GM10266 (cell line): ENCODE data around the gene STIM2.

Experiments used
- DNase-seq: peaks from one replicate; pipeline ENCODE4 v3.0.0; 2012; ENCODE audit errors: extremely low spot score
- TF ChIP-seq, protein P1 (sequence below): IDR thresholded peaks from 2 replicates; pipeline ENCODE4 v1.5.1; 2012; ENCODE audit warnings: mild to moderate bottlenecking, low read depth; ENCODE audit not compliant: control insufficient read depth, insufficient read depth; ENCODE audit errors: missing control alignments

STIM2 gene

DNA sequence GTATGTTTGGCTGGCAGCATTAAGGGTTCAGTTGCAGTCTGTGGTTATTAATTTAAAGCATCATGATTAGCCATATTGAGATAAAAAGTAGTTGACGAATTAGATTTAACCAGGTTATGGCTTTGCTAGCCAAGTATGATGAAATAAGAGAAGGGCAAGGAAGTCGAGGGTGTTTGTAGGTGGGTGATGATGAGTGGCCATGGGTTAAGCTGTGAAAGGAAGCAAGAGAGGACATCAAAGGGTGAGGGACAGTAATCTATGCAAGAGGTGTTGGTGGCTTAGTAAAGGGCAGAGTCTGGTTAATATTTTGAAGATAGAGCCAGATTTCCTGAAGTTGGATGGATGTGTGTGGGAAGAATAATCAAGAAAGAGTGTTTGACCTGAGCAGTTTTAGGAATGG lies 44.5 kb downstream of the STIM2 start:
- DNase-seq = no peak
- TF ChIP-seq, protein P1, sequence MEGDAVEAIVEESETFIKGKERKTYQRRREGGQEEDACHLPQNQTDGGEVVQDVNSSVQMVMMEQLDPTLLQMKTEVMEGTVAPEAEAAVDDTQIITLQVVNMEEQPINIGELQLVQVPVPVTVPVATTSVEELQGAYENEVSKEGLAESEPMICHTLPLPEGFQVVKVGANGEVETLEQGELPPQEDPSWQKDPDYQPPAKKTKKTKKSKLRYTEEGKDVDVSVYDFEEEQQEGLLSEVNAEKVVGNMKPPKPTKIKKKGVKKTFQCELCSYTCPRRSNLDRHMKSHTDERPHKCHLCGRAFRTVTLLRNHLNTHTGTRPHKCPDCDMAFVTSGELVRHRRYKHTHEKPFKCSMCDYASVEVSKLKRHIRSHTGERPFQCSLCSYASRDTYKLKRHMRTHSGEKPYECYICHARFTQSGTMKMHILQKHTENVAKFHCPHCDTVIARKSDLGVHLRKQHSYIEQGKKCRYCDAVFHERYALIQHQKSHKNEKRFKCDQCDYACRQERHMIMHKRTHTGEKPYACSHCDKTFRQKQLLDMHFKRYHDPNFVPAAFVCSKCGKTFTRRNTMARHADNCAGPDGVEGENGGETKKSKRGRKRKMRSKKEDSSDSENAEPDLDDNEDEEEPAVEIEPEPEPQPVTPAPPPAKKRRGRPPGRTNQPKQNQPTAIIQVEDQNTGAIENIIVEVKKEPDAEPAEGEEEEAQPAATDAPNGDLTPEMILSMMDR = no peak

DNA sequence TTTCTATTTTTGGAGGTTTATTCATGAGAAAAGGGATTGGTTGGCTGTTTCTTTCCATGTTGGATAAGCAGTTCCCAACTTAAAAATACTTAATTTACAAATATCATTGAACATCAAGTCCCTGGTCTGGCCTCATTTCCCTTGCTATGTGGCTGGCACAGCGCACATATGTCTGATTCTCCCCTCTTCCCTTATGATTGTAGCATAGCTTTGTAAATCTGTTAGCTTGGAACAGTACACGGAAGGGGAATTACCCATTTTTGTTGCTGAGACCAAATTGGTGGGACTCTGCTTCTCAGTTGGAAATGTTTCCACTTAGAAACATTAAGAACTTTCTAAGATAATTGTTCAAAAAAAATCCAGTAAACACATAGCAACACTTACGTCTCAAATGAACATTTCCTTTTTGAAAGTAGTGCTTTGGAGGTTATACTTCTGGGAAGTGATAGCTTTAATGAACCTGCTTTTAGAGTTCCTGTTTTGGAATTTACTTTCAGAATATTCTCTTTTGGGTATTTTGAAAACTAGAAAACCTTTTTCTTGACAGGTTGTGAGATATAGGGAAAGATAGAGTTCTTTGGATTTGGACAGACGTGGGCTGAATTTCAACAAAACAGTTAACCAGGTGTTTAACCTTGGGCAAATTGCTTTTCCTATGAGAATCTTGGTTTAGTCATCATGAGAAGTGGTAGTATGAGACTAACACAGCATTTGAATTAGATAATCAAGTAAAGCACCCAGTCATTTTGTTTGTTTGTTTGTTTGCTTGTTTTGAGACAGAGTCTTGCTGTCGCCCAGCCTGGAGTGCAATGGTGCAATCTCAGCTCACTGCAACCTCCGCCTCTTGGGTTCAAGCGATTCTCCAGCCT lies 47.3 kb downstream of the STIM2 start:
- no peak for DNase-seq
- TF ChIP-seq, protein P1 = no peak

DNA sequence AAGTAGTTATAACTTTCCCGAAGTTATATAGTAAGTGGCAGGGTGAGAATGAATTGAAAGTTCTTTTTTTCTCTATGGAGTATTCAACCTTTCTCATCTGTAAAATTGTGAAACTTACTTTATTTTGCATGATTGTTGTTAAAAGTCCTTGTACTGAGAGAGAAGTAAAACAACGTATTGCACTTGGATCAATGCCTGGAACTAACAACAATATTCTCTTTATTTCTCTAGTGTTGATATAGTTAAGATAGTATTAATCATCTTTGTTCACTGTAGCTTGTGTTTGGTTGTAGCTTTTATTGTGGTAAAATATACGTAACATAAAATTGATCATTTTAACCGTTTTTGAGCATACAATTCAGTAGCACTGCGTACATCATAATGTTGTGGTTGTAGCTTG lies 48.7 kb downstream of the STIM2 start:
- TF ChIP-seq, protein P1 = no peak
- no peak for DNase-seq

DNA sequence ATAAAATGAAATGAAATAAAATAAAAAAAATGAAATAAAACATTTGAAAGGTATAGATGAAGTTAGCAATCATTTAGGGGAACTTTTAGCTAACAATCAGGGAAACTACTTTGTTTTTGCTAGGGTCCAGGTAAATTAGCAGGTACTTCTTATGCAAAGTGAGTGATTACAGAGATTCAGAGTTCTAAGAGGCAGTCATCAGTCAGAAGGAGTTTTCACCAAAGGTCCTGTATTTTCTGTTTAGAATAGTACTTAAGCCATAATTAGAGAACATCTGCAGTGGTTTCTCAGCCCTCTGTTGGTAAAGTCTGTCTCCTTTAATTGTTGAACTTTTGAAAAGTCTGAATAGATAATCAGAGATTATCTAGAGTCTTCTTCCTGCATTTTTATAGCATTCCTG lies 50.6 kb downstream of the STIM2 start:
- TF ChIP-seq, protein P1 = no peak
- DNase-seq = no peak

DNA sequence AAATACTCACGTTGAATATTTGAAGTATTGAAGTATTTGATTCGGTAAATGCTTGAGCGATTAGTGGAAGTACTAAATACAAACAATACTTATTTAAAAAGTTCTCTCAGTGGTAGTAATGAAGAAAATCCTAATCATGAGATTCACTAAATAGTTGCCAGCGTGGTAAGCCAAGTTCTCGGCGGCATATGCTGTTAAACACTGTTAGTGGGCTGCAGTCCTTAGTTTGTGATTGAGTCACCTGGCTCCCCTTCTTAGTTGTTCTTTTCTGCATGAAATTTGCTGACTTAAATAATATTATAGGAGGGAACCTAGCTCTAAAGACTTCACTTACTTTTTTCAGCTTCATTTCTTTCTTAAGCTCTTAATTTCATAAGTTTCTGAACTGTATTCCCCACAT lies 51.4 kb downstream of the STIM2 start:
- TF ChIP-seq, protein P1 = no peak
- DNase-seq = no peak

DNA sequence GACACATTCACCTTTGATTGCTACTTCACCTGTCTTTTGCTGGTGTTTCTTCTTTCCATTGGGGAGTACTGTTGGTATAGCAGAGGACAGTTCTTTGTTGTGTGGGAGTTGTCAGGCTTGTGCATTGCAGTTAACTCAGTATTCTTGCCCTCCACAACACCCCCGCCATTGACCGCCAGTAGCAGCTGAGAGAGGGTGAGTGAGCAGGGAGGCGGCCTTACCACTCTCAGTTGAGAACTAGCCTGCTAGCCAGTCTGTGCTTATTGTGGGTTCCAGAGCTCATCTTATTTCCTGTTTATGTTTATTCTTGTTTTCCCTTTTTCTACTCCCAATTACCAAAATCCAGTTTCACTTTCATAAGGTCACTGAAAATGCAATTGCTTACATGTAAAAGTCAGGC lies 52.2 kb downstream of the STIM2 start:
- no peak for DNase-seq
- TF ChIP-seq, protein P1 = no peak

DNA sequence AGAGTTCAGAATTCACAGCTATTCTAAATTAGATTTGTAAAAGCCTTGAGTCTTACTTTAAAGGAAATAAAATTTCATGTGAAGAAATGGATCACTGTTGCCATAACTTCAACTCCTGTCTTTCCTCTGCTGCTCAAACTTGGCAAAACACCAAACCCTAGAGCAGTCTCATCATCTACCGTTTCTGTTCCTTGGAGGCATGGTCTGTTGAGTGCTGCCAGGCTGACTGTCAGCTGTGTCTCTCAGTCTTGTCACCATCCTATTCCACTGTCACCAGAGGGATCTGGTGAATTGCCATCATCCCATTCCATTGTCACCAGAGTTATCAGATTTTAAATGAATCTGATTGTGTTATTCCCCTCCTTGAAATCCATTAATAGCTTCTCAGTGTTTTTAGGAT lies 55.6 kb downstream of the STIM2 start:
- DNase-seq = no peak
- TF ChIP-seq, protein P1 = no peak
